Daoy (cell line): ENCODE data around the gene NCLN. TPM values are rescaled to one million over a fixed set of nuclear protein-coding genes. Genes with fewer than 3 reads are reported as not detected.
A peak's percentile ranks its signal among the peaks of the same experiment; 100 is the strongest.
"Not testable (repeated sequence)": the region's sequence is repeated elsewhere in the genome, so short reads cannot be mapped to it uniquely, and the experiment has no call there.

Experiments
- DNase-seq: peaks from one replicate; pipeline ENCODE4 v3.0.0-alpha.2; 2015; ENCODE audit warnings: low read depth
- total RNA-seq: library from RNA; depleted of rRNA; stranded (reverse); fragments of >200 nt; shearing (Covaris generic); gene quantifications from 2 replicates; pipeline ENCODE4 v1.2.3, GENCODE V29; 2014

NCLN gene
- total RNA-seq, 1 experiment from 2014 or later = 85.1 TPM

- DNase-seq = no peak
These were observed 39.4 kb downstream of the NCLN start for GRCh38 chr19:3225169-3225485.

GRCh38 chr19:3225677-3226093 lies 40.0 kb downstream of the NCLN start:
- no peak for DNase-seq

GRCh38 chr19:3227054-3227626 lies 41.4 kb downstream of the NCLN start:
- DNase-seq = no peak

- no peak for DNase-seq
These were observed 43.6 kb downstream of the NCLN start for GRCh38 chr19:3229346-3229743.

- no peak for DNase-seq
These were observed 44.3 kb downstream of the NCLN start for GRCh38 chr19:3229888-3230496.

- DNase-seq = no peak
These were observed 45.6 kb downstream of the NCLN start for GRCh38 chr19:3231288-3231687.

- DNase-seq = no peak
These were observed 47.4 kb downstream of the NCLN start for GRCh38 chr19:3233116-3233515.

GRCh38 chr19:3233831-3234230 lies 48.1 kb downstream of the NCLN start:
- no peak for DNase-seq

- DNase-seq = peak; percentile 32
These were observed 49.1 kb downstream of the NCLN start for GRCh38 chr19:3234800-3235199.

GRCh38 chr19:3235604-3236003 lies 49.9 kb downstream of the NCLN start:
- not testable (repeated sequence) for DNase-seq

- DNase-seq = no peak
These were observed 50.5 kb downstream of the NCLN start for GRCh38 chr19:3236272-3236671.

GRCh38 chr19:3238066-3238561 lies 52.4 kb downstream of the NCLN start:
- DNase-seq = no peak

GRCh38 chr19:3239367-3239766 lies 53.6 kb downstream of the NCLN start:
- no peak for DNase-seq

GRCh38 chr19:3243819-3244700 lies 58.3 kb downstream of the NCLN start:
- peak; percentile 85 for DNase-seq

- no peak for DNase-seq
These were observed 59.3 kb downstream of the NCLN start for GRCh38 chr19:3245050-3245449.

GRCh38 chr19:3248728-3249326 lies 63.1 kb downstream of the NCLN start:
- no peak for DNase-seq

- DNase-seq = peak; percentile 77
These were observed 63.7 kb downstream of the NCLN start for GRCh38 chr19:3249408-3249807.

- DNase-seq = peak; percentile 48
These were observed 64.9 kb downstream of the NCLN start for GRCh38 chr19:3250675-3251074.

- no peak for DNase-seq
These were observed 65.5 kb downstream of the NCLN start for GRCh38 chr19:3251229-3251628.

GRCh38 chr19:3252650-3253049 lies 66.9 kb downstream of the NCLN start:
- DNase-seq = no peak

GRCh38 chr19:3253270-3253669 lies 67.5 kb downstream of the NCLN start:
- no peak for DNase-seq

GRCh38 chr19:3254520-3254919 lies 68.8 kb downstream of the NCLN start:
- no peak for DNase-seq
